Stromal cell of bone marrow (primary cell): ENCODE data around the gene ZRANB3.
A peak's percentile ranks its signal among the peaks of the same experiment; 100 is the strongest.
"Not testable (repeated sequence)": the region's sequence is repeated elsewhere in the genome, so short reads cannot be mapped to it uniquely, and the experiment has no call there.

Experiments
- DNase-seq: peaks from one replicate; pipeline ENCODE4 v3.0.0-alpha.2; 2012; ENCODE audit warnings: low read depth

Gene ZRANB3

DNA sequence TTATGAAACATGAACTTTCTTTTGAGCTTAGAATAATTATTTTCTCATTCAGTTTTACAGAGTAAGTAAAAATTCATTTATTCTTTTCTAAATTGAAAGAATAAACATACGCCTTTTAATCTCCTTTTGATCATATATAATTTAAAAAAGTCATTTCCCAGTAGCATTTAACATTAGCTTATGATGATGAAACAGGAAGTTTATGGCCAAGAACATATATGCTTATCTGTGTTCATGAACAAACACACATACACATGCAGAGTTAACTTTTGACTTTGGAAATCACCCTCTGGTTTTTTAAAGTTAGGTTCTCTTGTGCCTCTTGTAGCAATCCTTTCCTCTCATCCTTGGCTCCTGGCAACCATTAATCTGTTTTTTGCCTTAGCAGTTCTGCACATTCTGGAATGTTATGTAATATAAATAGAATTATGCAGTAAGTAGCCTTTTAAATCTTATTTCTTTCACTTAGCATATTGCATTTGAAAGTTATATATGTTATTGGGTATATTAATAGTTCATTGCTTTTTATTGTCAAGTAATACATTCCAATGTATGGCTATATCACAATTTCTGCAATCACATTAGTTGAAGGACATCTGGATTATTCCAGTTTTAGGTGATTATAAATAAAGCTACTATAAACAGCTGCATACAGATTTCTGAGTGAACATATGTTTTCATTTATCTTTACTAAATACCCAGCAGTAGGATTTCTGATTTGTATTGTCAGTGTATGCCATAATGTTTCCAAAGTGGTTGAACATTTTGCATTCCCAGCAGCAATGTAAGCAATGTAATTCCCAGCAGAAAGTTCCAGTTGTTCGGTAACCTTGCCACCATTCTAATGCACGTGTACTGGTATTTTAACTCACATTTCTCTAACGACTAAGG, 210.3 kb downstream of the ZRANB3 start:
- no peak for DNase-seq

DNA sequence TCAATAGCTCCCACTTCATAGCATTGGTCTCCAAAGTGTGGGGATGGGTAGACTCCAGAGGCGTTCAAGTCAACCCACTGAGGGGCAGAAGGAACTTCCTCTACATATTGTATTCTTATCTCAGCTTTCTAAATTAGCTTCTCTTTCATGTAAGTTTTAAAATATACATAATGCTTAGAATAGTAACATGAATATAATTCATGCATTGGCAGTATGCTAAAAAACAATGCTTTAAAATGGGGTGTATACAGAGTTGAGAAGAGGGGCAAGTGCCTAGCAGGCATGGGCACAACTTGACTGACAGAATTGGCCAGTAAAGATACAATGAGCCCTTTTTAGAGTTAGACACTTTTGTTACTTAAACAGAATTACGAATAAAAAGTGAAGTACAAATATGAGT, 212.2 kb downstream of the ZRANB3 start:
- DNase-seq = no peak

DNA sequence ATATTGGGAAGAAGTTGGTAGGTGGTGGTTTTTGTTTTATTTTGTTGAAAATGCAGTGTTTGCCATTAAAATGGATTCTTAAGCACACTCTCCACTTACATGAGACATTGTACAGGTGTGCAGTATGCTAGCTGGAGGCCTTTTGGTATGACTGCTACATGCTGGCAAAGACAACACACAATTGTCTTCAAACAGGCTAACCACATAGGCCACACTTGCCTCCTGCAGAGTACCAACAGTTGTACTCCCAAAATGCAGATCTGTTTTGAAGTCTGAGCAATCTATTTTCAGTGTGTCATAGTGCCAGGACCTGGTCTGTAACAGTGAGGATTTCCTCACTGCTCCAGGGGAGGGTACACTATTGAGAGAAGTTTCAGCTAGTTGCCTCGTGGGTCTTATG, 213.6 kb downstream of the ZRANB3 start:
- DNase-seq = no peak

DNA sequence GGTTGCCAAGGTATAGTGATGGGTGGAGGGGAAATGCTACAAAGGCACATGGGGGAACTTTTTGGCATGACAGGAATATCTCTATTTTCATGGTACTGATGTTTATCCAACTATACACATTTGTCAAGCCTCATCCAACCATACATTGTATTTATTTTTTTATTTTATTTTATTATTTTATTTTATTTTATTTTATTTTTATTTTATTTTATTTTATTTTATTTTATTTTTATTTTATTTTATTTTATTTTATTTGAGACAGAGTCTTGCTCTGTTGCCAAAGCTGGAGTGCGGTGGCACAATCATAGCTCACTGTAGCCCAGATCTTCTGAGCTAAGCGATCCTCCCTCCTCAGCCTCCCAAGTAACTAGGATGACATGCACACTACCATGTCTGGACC, 219.1 kb downstream of the ZRANB3 start:
- DNase-seq = no peak

DNA sequence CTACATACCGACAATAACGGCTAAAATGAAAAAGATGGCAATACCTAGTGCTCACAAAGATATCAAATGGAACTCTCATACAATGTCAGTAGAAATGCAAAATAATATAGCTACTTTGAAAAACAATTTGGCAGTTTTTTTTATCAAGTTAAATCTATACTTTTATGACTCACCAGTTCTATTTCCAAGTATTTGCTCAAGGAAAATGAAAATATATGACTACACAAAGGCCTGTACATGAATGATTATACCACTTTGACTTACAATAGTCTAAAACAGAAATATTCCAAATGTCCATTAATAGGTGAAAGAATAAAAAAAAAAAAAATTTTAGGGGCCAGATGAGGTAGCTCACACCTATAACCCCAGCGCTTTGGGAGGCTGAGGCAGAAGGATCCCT, 219.8 kb downstream of the ZRANB3 start:
- DNase-seq = no peak

DNA sequence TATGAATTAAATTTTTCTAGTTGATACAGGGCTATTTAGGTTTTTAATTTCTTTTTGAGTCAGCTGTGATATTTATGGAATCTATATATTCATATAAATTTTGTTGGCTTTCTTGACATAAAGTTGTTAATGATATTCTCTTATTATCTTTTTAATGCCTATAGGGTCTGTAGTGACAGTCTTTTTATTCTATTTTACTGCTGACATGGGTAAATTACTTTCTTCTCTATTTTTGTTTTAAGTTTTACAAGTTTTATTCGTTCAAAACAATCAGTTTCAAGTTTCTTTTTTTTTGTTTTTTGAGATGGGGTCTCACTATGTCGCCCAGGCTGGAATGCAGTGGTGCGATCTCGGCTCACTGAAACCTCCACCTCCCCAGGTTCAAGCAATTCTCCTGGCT, 226.3 kb downstream of the ZRANB3 start:
- DNase-seq = no peak

DNA sequence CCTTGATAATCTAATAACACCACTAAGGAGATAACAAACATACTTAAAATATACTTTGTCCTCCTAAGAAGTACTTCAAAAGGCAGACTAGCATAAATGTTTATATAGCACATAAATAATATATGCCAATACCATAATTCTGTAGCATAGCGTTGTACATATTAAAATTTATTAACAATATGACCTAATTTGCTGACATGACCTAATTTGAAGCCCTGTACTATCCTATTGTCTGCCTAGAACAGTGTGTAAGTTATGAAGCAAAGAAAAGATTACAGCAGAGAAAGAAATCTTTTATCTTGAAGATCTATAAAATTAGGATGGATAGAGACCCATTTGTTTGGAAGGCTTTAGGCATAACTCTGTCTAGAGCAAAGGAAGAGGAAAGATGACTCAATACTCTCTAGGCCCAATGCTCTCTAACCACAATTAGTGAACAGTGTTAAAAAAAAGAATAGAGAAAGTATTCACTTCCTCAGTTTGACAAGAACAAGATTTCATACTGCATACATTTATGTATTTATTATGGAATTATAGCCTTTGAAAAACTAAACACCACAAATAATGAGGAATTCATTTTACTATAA, 231.3 kb downstream of the ZRANB3 start:
- DNase-seq = peak; percentile 11

DNA sequence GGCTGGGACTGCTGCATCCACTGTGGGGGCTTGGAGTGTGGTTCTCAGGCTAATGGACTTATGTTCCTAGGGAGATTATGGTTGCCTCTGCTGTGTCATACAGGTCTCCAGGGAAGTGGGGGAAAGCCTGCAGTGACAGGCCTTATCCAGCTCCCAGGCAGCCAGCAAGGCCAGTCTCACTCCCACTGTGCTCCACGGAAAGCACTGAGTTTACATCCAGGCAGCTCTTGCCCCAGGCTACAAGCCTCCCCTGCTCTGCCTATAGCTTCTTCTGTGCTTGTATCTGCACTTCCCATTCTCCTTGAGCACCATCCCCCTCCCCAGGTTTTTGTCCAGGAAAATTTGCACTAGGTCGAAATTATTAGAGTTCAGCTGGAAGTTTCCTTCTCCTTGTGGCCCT, 231.9 kb downstream of the ZRANB3 start:
- no peak for DNase-seq

DNA sequence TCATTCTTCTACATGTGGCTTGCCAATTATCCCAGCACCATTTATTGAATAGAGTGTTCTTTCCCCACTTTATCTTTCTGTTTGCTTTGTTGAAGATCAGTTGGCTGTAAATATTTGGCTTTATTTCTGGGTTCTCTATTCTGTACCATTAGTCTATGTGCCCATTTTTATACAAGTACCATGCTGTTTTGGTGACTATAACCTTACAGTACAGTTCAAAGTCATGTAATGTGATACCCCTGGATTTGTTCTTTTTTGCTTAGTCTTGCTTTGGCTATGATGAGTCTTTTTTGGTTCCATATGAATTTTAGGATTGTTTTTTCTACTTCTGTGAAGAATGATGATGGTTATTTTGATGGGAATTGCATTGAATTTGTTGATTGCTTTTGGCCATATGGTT, 243.9 kb downstream of the ZRANB3 start:
- DNase-seq = not testable (repeated sequence)

DNA sequence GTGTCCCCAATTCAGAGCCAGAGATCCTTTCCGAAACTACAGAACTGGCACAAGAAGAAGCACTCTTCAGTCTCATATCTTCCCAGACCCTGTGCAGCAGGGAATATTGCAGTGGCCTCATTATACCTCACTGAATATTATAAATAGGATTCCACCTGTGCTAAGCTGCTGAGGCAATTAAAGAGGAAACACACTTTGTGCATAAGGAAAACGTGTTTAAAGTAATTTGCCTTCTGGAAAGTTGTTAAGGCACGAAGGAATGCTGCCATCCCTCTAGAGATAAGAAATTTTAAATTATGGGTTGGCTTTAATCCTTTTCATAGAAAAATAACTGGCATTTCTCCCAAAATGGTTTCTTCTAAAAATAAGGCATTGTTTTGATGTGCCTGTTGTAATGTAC, 245.6 kb downstream of the ZRANB3 start:
- no peak for DNase-seq

DNA sequence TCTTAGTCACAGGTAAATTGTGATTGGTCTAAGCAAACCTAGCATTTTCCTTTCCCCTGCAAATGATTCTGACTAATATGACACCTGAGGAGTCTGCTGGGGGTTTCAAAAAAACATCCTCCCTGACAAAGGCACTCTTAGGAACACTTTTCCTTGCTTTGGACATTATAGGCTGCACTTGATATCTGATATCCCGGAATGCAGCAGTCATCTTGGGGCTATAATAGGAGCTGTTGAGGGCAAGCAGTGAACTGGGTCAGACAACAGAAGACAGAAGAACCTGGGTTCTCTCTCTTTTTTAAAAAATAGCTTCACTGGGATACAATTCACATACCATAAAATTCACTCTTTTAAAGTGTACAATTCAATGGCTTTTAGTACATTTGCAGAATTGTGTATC, 249.6 kb downstream of the ZRANB3 start:
- no peak for DNase-seq

DNA sequence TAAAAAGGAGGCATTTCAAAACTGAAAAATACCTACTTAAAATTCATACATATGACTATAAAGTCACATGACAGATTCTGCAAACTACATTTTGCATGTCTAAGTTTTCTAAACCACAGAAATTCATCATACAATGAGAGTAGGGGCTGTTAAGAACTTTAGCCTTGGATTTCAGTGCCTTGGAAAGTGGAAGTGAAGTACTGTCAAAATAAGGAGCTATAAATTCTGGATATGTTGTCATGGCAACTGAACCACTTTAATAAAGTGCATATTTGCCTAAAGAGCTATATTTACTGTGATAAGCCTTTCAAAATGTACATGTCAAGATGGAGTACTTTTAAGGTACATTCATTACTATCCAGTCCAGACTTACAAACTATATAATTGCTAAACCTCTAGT, 251.8 kb downstream of the ZRANB3 start:
- no peak for DNase-seq

DNA sequence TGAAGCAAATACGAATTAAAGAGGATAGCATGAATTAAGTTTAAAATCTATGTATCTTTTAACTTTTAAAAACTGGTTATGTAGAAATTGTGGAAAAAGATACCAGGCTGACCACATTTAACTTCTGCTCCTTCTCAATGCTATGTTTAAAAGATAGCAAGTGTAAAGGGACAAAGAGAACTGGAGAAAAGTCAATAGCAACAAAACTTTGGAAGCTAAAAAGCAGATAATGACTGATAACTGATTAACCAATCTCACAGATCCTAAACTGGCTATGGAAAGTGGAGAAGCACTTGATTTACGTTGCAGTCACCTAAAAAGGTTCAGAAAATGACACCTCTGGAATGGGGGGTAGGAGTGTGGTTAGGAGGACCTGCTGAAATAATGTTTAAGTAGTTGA, 254.5 kb downstream of the ZRANB3 start:
- no peak for DNase-seq

DNA sequence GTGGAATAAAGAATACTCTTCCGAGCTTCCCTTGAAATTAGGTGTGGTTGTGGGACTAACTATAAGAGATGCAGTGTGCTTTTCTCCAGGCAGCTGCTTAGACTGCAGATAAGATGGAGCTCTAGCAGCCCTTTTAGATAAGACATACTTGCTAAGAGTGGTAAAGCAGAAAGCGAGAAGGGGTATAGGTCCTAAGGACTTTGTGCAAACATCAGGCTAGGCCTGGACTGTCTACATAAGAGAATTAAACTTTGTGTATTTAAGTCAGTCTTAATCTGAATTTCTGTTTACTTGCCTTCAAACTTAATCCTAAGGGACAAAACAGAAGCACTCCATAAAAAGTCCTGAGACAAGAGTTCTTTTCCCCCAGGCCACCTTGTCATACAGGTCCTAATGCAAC, 260.0 kb downstream of the ZRANB3 start:
- DNase-seq = no peak

DNA sequence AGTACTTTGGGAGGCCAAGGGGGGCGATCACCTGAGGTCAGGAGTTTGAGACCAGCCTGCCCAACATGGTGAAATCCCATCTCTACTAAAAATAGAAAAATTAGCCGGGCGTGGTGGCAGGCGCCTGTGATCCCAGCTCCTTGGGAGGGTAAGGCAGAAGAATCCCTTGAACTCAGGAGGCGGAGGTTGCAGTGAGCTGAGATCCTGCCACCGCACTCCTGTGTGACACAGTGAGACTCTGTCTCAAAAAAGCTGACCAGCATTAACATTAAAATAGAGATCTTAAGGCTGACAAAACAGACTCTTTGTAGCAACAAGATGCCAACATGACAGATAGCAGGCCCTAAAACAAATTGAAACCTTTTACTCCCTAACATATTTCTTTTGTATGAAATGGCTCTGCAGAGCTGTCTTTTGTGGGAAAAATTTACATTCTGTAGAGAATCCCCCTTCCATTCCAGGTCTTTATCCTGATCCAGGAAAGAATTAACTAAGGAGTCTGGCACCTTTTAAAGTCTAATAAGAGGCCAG, 265.0 kb downstream of the ZRANB3 start:
- no peak for DNase-seq

DNA sequence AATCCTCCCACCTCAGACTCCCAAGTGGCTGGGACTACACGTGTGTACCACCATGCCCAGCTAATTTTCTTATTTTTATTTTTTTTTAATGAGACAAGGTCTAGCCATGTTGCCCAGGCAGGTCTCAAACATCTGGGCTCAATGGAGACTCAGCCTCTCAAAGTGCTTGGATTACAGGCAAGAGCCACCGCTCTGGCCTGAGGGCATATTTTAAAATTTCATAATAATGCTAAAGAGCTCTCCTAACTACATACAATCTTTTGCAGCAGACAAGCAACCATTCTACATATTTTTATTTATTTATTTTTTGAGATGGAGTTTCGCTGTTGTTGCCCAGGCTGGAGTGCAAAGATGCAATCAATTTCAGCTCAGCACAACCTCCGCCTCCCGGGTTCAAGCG, 271.9 kb downstream of the ZRANB3 start:
- no peak for DNase-seq

DNA sequence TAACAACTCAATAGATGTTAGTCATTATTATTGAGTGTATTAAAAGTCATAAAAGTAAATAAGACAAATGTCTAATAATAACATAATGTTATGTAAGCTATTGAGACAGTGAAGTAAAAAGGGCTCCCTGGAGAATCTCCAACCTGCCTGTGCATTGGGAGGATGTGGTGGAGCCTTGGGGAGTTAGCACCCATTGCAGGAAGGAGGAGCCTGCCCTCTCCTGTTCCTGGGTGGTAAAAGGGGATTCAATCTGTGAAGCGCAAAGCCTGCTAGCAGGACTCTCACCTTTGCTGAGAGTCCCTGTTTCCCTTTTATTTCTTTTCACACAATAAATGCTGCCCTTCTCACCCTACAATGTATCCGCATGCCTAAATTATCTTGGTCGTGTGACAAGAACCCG, 272.8 kb downstream of the ZRANB3 start:
- no peak for DNase-seq

DNA sequence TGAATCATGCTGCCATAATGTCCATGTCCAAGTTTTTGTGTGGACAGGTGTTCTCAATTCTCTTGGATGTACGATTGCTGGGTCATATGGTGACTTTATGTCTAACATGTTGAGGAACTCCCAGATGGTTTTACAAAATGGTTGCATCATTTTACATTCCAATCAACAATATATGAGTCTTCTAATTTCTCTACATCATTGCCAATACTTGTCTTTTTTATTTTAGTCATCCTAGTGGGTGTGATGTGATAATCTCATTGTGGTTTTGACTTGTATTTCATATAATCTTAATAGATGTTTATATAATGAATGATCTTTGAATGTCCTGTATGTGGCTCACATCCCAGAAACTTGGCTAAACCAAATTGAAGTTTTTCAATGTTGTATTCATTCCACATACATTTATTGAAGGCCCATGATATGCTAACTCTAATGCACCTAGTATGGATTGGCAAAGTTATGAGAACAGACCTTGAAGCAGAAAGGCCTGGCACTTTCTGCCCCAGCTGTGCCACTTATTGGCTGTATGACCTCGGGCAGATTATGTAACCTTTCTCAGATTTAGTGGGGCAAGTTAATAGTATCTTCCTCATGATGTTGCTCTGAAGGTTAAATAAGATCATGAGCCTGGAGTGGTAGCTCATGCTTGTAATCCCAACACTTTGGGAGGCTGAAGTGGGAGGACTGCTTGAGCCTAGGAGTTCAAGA, 273.5 kb downstream of the ZRANB3 start:
- peak; percentile 41 for DNase-seq

DNA sequence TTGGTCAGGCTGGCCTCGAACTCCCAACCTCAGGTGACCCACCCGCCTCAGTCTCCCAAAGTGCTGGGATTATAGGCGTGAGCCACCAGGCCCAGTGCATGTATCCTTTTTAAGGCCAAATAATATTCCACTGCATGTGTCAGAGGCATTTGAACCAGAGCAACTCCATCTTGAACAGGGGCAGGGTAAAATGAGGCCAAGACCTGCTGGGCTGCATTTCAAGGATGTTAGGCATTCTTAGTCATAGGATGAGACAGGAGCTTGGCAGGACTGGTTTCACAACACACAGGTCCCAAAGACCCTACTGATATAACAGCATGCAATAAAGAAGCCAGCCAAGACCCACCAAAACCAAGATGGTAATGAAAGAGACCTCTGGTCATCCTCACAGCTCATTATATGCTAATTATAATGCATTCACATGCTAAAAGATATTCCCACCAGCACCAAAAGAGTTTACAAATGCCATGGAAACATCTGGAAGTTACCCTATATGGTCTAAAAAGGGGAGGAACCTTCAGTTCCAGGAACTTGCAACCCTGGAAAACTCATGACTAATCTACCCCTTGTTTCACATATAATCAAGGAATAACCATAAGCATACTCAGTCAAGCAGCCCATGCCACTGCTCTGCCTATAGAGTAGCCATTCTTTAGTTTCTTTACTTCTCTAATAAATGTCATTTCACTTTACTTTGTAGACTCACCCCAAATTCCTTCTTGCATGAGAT, 274.3 kb downstream of the ZRANB3 start:
- peak; percentile 25 for DNase-seq

DNA sequence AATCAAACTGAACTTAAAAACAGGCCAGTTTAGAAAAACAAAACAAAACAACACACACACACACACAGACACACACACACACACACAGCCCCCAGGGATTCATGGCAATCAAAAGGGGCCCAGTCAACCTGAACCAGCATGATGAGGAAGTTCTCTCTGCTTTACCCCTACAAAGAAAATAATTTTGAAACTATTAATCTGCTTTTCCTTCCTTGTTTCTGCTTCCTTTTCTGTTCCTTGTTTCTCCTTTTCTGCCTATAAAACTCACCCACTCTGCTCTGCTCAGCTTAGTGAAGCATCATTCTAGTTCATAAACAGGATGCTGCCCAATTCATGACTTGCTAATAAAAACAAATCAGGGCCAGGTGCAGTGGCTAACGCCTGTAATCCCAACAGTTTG, 275.8 kb downstream of the ZRANB3 start:
- DNase-seq = no peak

DNA sequence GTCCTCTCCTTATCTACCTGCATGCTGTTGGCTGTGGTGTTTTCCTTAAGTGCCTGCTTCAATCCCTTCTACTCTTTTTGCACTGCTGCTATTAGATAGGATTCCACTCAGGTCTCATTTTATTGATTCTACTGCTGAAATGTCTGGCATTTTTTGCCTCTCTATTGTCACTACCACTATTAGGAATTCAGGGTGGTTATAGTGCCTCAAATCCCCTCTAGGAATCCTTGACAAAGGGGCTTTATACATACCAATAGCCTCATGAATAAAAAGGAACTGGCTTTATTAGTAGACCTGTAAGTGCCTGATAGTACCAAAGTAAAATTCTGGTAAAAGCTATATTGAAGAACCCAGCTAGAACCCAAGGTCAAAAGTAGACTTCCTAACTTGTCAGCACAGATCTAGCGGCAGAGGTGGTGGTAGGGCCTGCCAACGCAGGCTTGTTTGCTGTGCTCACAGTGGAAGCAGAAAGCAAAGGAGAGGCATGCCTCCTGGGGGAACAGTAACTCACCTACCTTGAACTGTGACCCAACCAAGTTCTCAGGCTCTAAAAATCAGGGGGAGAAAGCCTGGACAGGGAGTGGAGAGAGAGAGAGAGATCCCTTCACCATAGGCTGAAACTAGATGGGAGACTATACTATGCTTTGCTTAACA, 278.1 kb downstream of the ZRANB3 start:
- no peak for DNase-seq

DNA sequence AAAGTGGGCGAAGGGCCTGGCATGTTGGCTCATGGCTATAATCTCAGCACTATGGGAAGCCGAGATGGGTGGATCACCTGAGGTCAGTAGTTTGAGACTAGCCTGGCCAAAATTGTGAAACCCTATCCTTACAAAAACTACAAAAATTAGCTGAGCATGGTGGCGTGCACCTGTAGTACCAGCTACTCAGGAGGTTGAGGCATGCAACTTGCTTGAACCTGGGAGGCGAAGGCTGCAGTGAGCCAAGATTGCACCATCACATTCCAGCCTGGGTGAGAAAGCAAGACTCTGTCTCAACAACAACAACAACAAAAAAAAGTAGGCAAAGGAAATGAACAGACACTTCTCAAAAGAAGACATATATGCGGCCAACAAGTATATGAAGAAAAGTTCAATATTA, 282.4 kb downstream of the ZRANB3 start:
- no peak for DNase-seq
